SW480 (cell line): ENCODE data around the gene DUSP14.
"Not testable (repeated sequence)": the region's sequence is repeated elsewhere in the genome, so short reads cannot be mapped to it uniquely, and the experiment has no call there.

Source experiments
- DNase-seq: peaks from one replicate; pipeline ENCODE4 v3.0.0-alpha.2; 2016; ENCODE audit warnings: low spot score

The DUSP14 gene

DNA sequence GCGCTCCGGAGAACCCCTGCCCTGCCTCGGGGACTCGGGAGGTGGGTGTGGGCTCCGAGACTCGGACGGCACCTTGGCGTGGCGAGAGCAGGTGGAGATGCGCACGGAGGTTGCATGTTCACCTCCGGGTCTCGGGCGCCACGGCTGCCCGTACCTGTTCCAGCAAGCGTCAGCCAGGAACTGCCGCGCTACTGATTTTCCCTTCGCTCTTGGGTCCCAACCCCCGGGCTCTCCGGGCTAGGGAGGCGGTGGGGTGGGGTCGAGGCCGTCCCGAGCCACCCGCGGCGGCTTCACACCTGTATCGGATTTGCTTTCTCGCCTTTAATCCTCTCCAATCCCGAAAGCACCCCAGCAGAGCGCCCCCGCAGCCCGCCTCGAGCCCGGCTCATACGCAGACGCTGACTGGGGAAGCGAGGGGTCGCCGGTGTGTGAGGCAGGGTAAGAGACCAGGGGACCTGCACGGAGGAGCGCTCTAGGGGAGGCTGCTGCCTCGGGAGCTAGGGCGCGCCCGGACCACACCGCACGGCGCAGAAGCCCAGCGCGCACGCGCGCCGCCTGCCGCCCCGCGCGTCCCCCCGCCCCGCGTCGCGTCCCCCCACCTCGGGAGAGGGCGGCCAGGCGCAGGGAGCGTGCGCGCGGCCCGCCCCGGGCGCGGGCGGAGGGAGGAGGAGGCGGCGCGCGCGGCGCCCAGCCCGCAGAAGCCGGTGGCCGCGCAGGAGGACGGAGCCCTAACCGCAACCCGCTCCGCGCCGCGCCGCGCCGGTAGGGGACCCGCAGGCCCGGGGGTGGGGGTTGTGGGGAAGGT is at the start of gene DUSP14:
DUSP14 (plus strand) TSS at position 695 of the 805 bp plus-strand sequence. CDS start 22,382 bp downstream, outside the sequence.
- DNase-seq = peak; percentile 84

DNA sequence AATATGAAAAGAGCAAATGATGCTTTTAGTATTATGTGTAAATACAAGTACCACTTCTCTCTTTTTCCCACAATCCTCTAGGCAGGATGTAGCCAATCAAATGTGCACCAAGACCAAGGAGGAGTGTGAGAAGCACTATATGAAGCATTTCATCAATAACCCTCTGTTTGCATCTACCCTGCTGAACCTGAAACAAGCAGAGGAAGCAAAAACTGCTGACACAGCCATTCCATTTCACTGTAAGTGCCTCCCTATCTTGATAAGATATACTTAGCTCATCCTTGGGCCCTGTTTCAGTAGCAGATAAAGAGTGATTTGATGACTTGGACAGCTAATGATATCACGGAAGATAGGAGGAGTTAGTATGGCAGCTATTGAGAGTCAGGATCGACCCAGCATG is 49.3 kb upstream of the DUSP14 start:
- DNase-seq = no peak

GRCh38 chr17:37441369-37442014 is 48.2 kb upstream of the DUSP14 start:
- not testable (repeated sequence) for DNase-seq

DNA sequence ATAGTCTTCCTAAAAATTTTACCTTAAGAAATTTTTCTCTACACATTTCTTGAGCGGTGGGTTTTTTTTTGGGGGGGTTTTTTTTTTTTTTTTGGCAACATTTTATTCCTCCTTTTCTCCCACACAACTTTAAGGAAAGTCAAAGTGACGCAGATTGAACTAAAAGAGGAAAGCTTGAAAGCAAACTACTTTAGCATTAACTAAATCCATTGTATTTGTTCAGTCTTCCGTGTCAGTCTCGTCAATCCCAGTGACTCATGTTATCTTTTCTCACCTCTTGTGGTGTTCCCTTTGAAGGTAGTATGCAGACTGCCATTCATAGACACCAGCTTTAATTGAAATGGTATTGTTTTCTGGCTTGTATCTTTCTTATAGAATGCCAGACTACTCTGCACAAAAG is 43.7 kb upstream of the DUSP14 start:
- DNase-seq = peak; percentile 94

GRCh38 chr17:37447641-37448040 is 42.0 kb upstream of the DUSP14 start:
- peak; percentile 37 for DNase-seq

DNA sequence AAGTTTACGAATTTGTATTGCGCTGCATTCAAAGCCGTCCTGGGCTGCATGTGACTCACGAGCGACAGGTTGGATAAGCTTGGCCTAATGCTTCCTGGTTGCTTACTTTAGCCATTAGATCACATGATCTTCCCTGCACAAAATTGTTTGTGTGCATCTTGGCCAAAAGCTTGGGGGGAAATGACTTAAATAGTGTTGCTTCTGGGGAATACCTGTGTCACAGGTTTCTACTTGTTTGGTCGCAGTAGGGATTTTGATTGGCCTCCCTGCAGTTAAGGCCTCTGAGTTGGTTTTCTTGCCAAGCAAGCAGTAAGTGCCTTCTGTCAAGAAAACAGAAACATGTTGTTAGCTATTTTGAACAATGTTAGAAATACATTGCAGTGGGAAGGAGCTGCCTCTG is 39.6 kb upstream of the DUSP14 start:
- no peak for DNase-seq

- DNase-seq = not testable (repeated sequence)
These were observed 31.9 kb upstream of the DUSP14 start for GRCh38 chr17:37457801-37458200.

DNA sequence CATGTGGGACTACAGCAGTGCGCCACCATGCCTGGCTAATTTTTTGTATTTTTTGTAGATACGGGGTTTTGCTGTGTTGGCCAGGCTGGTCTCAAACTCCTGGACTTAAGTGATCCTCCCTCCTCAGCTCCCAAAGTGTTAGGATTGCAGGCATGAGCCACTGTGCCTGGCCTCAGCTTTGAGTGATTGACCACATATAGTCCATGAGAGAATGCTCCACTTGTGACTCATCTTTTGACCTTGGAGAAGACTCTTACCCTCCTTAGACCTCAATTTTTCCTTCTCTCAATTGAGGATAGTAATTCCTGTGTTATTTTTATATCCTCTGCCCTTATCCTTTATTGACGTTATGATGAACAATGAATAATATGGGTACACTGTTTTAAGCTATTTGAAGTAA is 30.9 kb upstream of the DUSP14 start:
- DNase-seq = peak; percentile 37

- no peak for DNase-seq
These were observed 28.0 kb upstream of the DUSP14 start for GRCh38 chr17:37461668-37462067.

- DNase-seq = no peak
These were observed 27.2 kb upstream of the DUSP14 start for GRCh38 chr17:37462492-37462891.

DNA sequence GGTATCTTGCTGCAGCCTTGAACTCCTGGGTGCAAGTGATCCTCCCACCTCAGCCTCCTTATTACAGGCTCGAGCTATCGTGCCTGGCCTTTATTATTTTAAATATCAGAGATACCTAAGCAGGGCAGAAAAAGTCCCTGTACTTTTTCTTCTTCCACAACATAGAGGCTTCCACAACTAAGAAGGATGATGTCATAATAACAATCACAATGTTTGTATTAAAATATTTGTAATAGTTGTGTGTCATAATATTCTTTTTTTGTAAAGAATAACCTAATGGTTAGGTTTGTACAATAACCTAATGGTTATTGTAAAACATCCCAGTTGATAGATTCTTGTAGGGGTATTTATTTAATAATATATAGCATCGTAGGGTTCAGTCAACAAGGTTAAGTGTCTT is 26.7 kb upstream of the DUSP14 start:
- no peak for DNase-seq

- DNase-seq = peak; percentile 33
These were observed 24.5 kb upstream of the DUSP14 start for GRCh38 chr17:37465069-37465616.

- peak; percentile 79 for DNase-seq
These were observed 23.2 kb upstream of the DUSP14 start for GRCh38 chr17:37466471-37466870.

GRCh38 chr17:37470181-37470580 is 19.5 kb upstream of the DUSP14 start:
- no peak for DNase-seq

- no peak for DNase-seq
These were observed 13.8 kb upstream of the DUSP14 start for GRCh38 chr17:37475731-37476420.

DNA sequence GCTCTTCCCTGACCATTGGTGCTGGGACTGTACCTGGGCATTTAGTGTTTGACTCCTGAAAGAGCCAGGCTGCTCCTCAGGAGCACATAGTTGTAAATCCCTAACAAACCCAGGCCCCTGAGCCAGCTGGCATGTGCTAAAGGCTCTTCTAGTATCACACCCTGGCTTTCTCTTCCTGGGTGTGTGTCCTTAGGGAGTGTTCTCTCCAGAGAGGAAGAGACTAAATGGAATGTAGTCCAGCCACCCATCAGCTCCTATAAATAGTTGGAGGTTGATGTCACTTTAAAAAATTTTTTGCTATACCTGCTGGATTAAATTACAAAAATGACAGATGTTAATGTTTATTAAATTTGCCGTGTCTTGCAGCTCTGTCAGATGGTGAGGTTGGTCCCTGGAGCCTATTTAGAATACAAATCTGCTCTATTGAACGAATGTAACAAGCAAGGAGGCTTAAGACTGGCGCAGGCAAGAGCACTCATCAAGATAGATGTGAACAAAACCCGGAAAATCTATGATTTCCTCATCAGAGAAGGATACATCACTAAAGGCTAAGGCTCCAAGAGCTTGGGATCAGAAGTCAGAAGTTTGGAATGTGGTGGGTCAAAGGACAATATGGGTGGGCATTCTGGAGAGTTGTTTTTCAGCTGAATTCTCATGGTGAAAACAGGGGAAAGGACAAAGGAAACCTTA is 13.1 kb upstream of the DUSP14 start:
- peak; percentile 38 for DNase-seq

DNA sequence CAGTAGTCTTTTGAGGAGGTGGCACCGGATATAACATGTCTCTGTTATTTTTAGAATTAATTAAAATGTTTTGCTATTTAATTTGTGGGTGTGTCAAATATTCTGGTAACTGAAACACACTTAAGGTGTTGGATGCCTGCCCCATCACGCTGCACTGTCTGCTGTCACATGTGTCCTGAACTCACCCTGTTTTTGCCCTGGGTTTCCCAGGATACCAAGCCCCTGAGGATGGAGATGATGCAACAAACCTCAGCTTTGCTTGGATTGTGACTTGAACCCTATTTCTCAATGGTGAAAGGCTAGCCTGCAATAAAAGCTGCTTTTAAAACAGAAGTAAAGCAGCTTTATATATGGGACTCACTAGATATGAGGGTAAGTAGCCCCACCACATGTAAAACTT is 11.5 kb upstream of the DUSP14 start:
- DNase-seq = no peak

DNA sequence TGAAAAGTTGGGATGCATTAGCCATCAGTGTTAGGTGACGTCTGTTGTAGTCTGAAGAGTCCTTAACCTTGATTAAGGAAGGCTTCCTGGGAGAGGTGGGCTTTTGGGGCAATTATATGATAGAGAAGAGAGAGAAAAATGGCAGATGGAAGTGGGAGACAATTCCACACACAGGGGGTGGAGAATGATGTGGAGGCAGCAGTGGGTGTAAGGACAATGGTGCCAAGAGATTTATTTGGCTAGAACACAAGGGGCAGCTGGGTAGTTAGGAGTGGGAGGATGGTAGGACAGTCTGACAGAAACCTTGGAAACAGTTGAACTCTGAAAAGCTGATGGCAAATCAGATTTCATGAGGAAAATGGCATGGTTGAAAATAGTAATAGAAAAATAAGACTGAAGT is 10.7 kb upstream of the DUSP14 start:
- DNase-seq = no peak

GRCh38 chr17:37480427-37480826 is 9.3 kb upstream of the DUSP14 start:
- no peak for DNase-seq

DNA sequence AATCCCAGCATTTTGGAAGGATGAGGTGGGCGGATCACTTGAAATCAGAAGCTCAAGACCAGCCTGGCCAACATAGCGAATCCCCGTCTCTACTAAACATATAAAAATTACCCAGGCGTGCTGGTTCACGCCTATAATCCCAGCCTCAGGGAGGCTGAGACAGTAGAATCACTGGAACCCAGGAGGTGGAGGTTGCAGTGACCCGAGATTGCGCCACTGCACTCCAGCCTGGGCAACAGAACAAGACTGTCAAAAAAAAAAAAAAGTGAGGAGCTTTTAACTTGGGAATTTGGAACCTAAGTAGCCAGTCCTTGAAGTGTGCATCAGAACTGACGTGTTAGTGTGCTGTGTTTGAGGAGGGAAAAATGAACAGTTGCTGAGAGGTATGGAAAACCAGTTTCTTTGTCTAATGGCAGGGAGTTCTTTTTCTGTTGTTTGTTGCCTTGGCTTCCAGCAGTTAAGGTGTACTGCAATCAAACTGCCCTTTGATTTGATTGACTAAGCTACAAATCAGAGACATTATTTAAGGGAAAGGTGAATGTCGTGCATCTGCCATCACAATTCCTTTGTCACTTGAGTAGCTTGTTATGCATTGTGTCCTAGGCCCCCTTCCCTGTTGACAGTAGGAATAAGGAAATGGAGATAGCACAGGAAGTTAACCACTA is 8.6 kb upstream of the DUSP14 start:
- no peak for DNase-seq

- DNase-seq = no peak
These were observed 6.2 kb upstream of the DUSP14 start for GRCh38 chr17:37483311-37484039.
